HG03521 (cell line): ENCODE measurements around the gene TMEM181.
"Not testable (repeated sequence)": the region's sequence is repeated elsewhere in the genome, so short reads cannot be mapped to it uniquely, and the experiment has no call there.

Experiments used
- ATAC-seq: cut with Tn5 transposase; IDR thresholded peaks from one replicate; pipeline ENCODE4 v1.9.1; 2021; ENCODE audit warnings: mild to moderate bottlenecking, moderate library complexity; ENCODE audit not compliant: unreplicated experiment

TMEM181 gene

GRCh38 chr6:158536891-158537798, 22.7 kb upstream of the TMEM181 start:
- no peak for ATAC-seq

GRCh38 chr6:158538741-158539140, 21.1 kb upstream of the TMEM181 start:
- no peak for ATAC-seq

DNA sequence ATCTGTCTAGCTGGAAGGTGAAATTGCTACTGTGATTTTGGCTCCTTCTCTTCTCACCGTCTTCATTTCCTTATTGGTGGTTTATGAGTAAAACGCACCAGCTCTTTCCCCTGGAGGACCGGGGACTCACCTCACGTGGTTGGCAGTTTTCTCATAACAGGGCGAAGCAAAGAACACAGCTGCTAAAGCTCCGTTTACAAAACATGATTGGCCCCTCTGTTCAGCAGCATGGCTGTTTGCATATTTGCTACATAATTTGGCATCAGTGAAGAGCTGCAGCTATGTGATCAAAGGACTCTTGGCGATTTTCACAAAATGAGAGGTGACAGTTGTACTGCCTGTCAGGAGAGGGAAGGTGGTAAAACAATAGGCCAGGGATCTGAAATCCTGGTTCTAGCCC, 20.5 kb upstream of the TMEM181 start:
- no peak for ATAC-seq

GRCh38 chr6:158539881-158540280, 20.0 kb upstream of the TMEM181 start:
- no peak for ATAC-seq

DNA sequence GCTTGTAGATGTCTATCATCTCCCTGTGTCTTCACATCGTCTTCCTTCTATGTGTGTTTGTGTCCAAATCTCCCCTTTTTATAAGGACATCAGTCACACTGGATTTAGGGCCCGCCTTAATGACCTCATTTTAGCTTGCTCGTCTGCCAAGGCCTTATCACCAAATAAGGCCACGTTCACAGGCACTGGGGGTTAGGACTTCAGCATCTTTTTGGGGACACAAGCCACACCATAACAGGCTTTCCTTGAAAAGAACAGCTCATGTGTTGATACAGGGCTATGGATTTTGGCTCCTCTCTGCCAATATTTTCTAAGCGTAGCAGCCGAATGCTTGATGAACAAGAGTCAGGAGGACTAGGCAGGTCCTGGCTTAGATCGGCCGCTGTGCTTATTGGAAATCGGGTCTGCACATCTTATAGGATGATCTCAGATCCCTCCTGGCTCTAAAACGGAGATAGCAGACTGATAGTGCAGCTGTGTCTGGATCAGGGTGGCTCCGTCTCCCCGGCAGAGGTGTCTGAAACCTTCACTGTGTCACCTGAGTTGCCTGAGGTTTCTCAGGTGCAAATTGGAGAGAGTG, 16.2 kb upstream of the TMEM181 start:
- no peak for ATAC-seq

- ATAC-seq = no peak
These were observed 15.5 kb upstream of the TMEM181 start for GRCh38 chr6:158544428-158544827.

DNA sequence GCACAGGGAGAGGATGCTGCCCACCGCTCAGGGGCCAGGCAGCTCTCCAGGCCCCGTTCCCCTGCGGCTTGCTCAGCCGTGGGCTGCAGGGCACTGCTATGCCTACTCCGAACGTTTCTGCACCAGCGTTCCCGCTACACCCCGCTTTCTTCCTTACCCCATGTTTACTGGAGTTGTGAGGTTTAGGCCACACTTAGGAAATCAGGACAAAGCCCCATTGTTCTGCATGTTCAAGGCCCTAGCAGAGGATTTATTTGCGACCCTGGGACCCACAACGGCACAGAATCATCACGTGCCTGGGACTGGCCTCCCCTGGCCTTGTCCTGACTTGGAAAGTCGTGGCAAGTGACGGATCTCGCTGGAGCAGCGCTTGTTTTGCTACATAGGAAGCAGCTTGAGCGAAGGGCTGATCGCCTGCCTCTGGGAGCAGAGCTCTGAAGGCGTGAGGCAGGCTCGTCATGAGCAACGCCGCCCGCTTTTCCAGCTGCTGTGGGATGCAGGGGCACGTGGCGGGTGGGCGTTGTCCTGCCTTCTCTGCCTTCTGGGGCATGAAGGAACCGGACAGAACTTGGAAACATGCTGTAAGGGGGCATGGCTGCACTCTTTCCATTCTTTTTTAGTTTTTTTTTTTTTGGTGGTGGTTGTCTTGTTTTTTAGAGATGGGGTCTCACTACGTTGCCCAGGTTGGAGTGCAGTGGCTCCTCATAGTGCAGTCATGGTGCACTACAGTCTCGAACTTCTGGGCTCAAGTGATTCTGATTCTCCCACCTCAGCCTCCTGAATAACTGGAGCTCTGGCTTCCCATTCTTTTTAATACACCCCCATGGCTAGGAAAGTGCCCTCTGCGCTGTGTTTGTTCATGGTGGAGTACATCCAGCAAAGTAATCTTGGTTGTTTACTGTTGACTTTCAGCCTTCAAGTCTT, 14.6 kb upstream of the TMEM181 start:
- ATAC-seq = no peak

GRCh38 chr6:158548418-158549161, 11.3 kb upstream of the TMEM181 start:
- ATAC-seq = no peak

DNA sequence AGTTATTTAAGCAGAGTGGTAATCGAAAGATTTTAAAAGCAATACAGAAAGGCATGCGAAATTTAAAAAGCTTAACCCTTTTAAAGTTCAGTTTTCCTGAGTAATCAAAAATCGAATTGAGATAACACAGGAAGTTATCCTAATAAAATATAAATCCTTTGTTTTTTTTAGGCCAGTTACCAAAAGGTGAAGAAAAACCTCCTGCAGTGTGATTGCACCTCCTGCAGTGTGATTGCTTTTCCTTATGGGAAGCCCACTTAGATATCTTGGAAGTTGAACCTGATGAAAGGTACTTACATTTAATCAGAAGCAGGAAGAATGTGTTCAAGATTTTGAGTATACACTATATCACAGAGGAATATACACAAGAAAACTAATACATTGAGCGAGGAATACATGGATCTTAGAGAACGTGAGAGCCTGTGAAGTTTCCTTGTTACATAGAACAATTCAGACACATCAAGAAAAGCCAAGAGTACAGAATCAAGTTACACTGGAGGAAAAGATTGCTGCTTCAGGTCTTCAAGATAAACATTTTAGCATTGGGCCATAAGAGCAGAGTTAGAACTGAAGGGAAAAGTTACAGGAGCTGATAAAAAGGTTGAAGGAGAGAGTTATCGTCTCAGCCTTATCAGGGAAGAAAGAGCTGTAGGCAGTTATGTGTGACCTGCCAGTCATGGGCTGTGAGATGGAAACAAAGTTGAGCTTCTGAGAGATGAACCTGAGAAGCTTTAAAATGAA, 7.7 kb upstream of the TMEM181 start:
- ATAC-seq = no peak

GRCh38 chr6:158552796-158553138, 7.1 kb upstream of the TMEM181 start:
- no peak for ATAC-seq

- ATAC-seq = no peak
These were observed 5.1 kb upstream of the TMEM181 start for GRCh38 chr6:158554611-158555361.

GRCh38 chr6:158556113-158556512, 3.8 kb upstream of the TMEM181 start:
- no peak for ATAC-seq

DNA sequence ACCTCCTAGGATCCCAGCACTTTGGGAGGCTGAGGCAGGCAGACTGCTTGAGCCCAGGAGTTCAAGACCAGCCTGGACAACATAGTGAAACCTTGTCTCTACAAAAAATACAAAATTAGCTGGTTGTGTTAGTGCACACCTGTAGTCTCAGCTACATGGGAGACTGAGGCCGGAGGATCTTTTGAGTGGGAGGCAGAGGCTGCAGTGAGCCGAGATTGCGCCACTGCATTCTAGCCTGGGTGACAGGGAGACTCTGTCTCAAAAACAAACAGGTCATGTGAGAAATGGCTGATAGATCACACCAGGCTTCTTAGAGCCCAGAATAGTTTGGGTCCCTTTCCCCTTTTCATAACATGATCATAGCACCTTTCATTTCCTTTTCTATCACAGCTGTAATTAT, 2.8 kb upstream of the TMEM181 start:
- not testable (repeated sequence) for ATAC-seq

DNA sequence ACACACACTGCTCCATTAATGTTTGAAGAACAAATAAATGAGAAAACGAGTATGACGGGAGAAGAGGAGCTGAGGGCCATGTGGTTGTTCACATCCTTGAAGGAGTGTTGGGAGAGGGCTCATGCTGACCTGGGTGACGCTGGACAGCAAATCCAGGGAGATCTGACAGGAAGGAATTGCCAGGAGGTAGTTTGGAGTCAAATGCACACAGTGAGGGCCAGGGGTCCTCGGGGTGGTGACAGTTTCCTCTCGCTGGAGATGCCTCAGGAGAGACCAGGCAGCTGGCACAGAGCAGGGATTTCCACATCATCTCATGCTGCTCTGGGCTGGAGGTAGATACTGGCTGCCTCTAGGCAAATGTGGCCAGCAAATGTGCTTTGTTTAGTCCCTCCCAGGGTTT, 2.0 kb upstream of the TMEM181 start:
- no peak for ATAC-seq

DNA sequence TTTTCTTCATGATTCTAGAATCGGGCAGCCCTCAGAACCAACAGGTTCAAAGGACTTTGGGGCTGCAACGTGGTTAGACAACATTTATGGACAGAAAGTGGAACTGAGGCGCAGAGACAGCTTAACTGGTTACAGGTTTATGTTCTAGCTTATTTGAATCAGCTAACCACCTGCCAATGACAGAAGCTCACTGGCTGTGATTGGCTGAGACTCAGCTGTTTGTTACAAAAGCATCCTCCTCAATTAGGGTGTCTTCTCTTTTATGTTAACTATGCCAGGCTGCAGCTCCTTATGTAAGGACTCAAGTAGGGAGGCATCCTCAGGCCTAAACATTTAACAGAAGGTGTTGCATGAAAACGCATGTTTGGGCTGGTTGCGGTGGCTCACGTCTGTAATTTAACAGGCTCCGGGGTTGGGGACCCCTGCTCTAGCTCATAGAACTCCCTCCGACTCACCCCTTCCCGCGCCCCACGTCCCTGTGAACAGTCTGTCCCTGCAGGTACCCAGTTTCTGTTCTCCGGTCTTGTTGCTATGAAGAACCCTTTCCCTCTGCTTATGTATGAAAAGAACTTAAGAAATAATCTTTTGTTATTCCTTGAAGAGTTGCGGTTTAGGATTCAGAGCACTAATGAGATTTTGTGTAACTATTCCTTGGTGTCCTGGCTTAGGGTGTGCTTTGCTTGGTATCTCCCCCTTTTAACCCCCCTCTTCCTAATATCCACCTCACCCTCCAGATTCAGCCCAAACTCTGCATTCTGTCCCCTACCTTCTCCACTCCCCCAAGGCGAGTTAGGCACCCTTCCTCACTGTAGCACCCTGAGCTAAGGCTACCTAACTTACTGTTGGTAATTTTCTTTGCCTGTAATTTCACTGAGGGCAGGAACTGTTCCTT, 1.2 kb upstream of the TMEM181 start:
- ATAC-seq = no peak

- ATAC-seq = no peak
These were observed 475 bp upstream of the TMEM181 start for GRCh38 chr6:158559338-158559894.

GRCh38 chr6:158560836-158561320, 987 bp downstream of the TMEM181 start:
- no peak for ATAC-seq

DNA sequence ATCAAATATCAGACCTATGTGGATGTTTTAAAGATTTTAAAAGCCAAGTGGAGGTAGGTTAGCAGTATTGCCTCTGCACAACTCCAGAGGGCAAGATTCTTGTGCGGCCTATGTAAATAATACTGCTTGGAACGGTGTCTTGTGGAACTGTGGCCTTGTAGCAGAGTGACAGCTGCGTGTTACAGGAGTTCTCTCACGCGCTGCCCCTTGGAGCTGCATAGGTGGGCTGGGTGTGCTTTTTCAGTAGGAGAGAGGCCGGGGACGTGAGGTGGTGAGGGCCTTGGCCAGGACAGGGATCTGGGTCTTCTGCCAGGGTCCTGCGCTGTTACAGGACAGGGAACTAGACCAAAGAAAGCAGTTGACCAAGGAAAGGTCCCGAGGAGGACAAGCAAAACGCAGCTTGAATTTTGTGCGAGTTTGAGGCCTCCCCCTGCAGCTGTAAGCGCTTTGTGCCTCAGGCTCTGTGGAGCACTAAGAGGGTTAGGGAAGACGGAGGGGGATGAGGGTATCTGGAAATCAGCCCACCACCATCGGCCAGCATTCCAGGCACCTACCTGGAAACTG, 1.5 kb downstream of the TMEM181 start:
- no peak for ATAC-seq
